Hindlimb muscle (tissue), 1 donor: ENCODE data around the gene CCN5. TPM values are rescaled to one million over a fixed set of nuclear protein-coding genes. Genes with fewer than 3 reads are reported as not detected.
"Not testable (repeated sequence)": the region's sequence is repeated elsewhere in the genome, so short reads cannot be mapped to it uniquely, and the experiment has no call there.

Experiments
- DNase-seq: peaks from one replicate; pipeline ENCODE4 v3.0.0-alpha.2; 2013
- polyA plus RNA-seq: library from polyadenylated mRNA; unstranded; fragments of 120-200 nt; gene quantifications from one replicate; pipeline ENCODE4 v1.2.1, GENCODE V29; 2013; ENCODE audit not compliant: insufficient read length

The CCN5 gene
- polyA plus RNA-seq, 1 donor, result 0.15 TPM

- DNase-seq, result no peak
These were observed 44.4 kb downstream of the CCN5 start for GRCh38 chr20:44759595-44759994.

- no peak for DNase-seq
These were observed 46.3 kb downstream of the CCN5 start for GRCh38 chr20:44761423-44761822.

GRCh38 chr20:44762466-44763140 lies 47.4 kb downstream of the CCN5 start:
- no peak for DNase-seq

- DNase-seq, result not testable (repeated sequence)
These were observed 48.6 kb downstream of the CCN5 start for GRCh38 chr20:44763798-44764197.

GRCh38 chr20:44765091-44765490 lies 49.9 kb downstream of the CCN5 start:
- no peak for DNase-seq

GRCh38 chr20:44765701-44766347 lies 50.7 kb downstream of the CCN5 start:
- DNase-seq, result no peak

GRCh38 chr20:44768256-44768655 lies 53.1 kb downstream of the CCN5 start:
- DNase-seq, result no peak

GRCh38 chr20:44768854-44769480 lies 53.8 kb downstream of the CCN5 start:
- no peak for DNase-seq

GRCh38 chr20:44769481-44769863 lies 54.3 kb downstream of the CCN5 start:
- DNase-seq, result no peak

GRCh38 chr20:44770484-44771171 lies 55.5 kb downstream of the CCN5 start:
- DNase-seq, result no peak

GRCh38 chr20:44771172-44771535 lies 56.0 kb downstream of the CCN5 start:
- DNase-seq, result no peak

GRCh38 chr20:44772636-44773035 lies 57.5 kb downstream of the CCN5 start:
- DNase-seq, result no peak

GRCh38 chr20:44773070-44773829 lies 58.1 kb downstream of the CCN5 start:
- no peak for DNase-seq

GRCh38 chr20:44776980-44777379 lies 61.8 kb downstream of the CCN5 start:
- peak; percentile 36 for DNase-seq

Other genes with a start within 250 kb of the CCN5 start
- 5.0 TPM for gene TTPAL, start 239.5 kb upstream of the CCN5 start, polyA plus RNA-seq
- gene SERINC3, start 193.3 kb upstream of the CCN5 start, polyA plus RNA-seq, result 54.0 TPM
- 57.2 TPM for gene PKIG, start 132.8 kb upstream of the CCN5 start, polyA plus RNA-seq
- gene ADA, start 63.7 kb upstream of the CCN5 start, polyA plus RNA-seq, result 6.0 TPM
- gene KCNK15, start 30.5 kb downstream of the CCN5 start, polyA plus RNA-seq, result 0.40 TPM
- 9.0 TPM for gene RIMS4, start 95.2 kb downstream of the CCN5 start, polyA plus RNA-seq
- gene YWHAB, start 170.3 kb downstream of the CCN5 start, polyA plus RNA-seq, result 104 TPM
- 17.6 TPM for gene PABPC1L, start 194.7 kb downstream of the CCN5 start, polyA plus RNA-seq
- 14.0 TPM for gene TOMM34, start 245.0 kb downstream of the CCN5 start, polyA plus RNA-seq